ENCODE results near the gene CREBBP. TPM values are rescaled to one million over a fixed set of nuclear protein-coding genes. Genes with fewer than 3 reads are reported as not detected.

Gene CREBBP
- total RNA-seq, 1 donor from 2014 or later, result 59.2 TPM

GRCh38 chr16:3769942-3770341 lies 110.6 kb downstream of the CREBBP start:
- TF ChIP-seq CTCF (IDR thresholded peaks at IDR 0.05), result no peak
- Mint-ChIP-seq H3K9me3 (ENCODE audit: low read depth) (no peaks in the 10 kb centered on the region), H3K27me3 (ENCODE audit: low read depth) (no peaks in the 10 kb centered on the region), H3K27ac (ENCODE audit: unreplicated experiment) (no peak overlapping the region), H3K4me3 (ENCODE audit: unreplicated experiment) (no peak overlapping the region), H3K4me1 (ENCODE audit: low read depth) (peaks cover 37% of the 10 kb centered on the region), H3K36me3 (ENCODE audit: low read depth) (peaks cover 31% of the 10 kb centered on the region)
- DNase-seq (ENCODE audit: low spot score), result no peak

DNA sequence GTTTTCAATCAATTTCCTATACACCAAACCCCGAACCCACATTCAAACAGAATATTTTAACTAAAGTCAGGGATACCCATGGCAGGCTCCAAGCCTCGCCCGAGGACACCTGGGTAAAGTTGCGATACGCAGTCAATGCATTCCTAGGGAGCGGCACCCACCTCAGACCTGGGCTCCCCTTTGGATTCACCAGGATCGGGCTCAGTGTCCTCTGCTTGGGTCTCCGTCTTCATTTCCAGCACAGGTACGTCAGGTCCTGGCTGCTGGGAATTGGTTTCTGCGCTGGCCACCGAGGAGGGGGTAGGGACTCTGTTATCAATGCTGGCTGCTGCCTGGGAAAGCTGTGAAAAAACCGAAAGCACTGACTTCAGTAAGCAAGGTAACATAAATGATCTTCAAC lies 111.5 kb downstream of the CREBBP start:
- no peaks in the 10 kb centered on the region for H3K27me3 Mint-ChIP-seq (ENCODE audit: low read depth)
- H3K4me1 Mint-ChIP-seq (ENCODE audit: low read depth), result peaks cover 28% of the 10 kb centered on the region
- TF ChIP-seq CTCF (IDR thresholded peaks at IDR 0.05), result no peak
- no peak overlapping the region for H3K4me3 Mint-ChIP-seq (ENCODE audit: unreplicated experiment)
- H3K36me3 Mint-ChIP-seq (ENCODE audit: low read depth), result peaks cover 26% of the 10 kb centered on the region
- no peak overlapping the region for H3K27ac Mint-ChIP-seq (ENCODE audit: unreplicated experiment)
- no peaks in the 10 kb centered on the region for H3K9me3 Mint-ChIP-seq (ENCODE audit: low read depth)
- DNase-seq (ENCODE audit: low spot score), result no peak

- DNase-seq (ENCODE audit: low spot score), result no peak
- Mint-ChIP-seq H3K36me3 (ENCODE audit: low read depth) (peaks cover 26% of the 10 kb centered on the region), H3K4me3 (ENCODE audit: unreplicated experiment) (no peak overlapping the region), H3K4me1 (ENCODE audit: low read depth) (peaks cover 17% of the 10 kb centered on the region), H3K27ac (ENCODE audit: unreplicated experiment) (no peak overlapping the region), H3K27me3 (ENCODE audit: low read depth) (no peaks in the 10 kb centered on the region), H3K9me3 (ENCODE audit: low read depth) (no peaks in the 10 kb centered on the region)
- TF ChIP-seq CTCF (IDR thresholded peaks at IDR 0.05), result no peak
These were observed 113.1 kb downstream of the CREBBP start for GRCh38 chr16:3767333-3767986.

DNA sequence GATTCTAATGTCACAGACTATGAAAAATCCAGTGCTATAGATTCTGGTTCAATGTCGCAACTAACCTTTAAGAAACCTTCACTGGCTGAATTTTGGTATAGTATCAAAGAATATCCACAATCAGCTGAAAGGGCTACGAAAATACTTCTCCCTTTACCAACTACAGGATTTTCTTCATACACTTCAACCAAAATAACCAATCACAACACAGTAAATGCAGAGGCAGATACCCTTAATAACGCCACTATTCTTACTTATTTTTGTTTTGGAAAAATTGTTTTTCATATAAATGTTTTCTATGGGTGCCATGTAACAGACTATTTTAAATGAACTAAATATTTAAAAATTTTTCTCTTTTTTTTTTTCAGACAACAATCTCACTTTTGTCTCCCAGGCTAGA lies 114.3 kb downstream of the CREBBP start:
- Mint-ChIP-seq H3K9me3 (ENCODE audit: low read depth) (no peaks in the 10 kb centered on the region), H3K4me1 (ENCODE audit: low read depth) (peaks cover 5% of the 10 kb centered on the region), H3K4me3 (ENCODE audit: unreplicated experiment) (no peak overlapping the region), H3K27ac (ENCODE audit: unreplicated experiment) (no peak overlapping the region), H3K36me3 (ENCODE audit: low read depth) (peaks cover 34% of the 10 kb centered on the region), H3K27me3 (ENCODE audit: low read depth) (no peaks in the 10 kb centered on the region)
- no peak for DNase-seq (ENCODE audit: low spot score)
- TF ChIP-seq CTCF (IDR thresholded peaks at IDR 0.05), result no peak

- no peaks in the 10 kb centered on the region for H3K4me1 Mint-ChIP-seq (ENCODE audit: low read depth)
- no peaks in the 10 kb centered on the region for H3K9me3 Mint-ChIP-seq (ENCODE audit: low read depth)
- no peaks in the 10 kb centered on the region for H3K27me3 Mint-ChIP-seq (ENCODE audit: low read depth)
- no peak overlapping the region for H3K27ac Mint-ChIP-seq (ENCODE audit: unreplicated experiment)
- H3K4me3 Mint-ChIP-seq (ENCODE audit: unreplicated experiment), result no peak overlapping the region
- no peak for TF ChIP-seq CTCF (IDR thresholded peaks at IDR 0.05)
- no peak for DNase-seq (ENCODE audit: low spot score)
- H3K36me3 Mint-ChIP-seq (ENCODE audit: low read depth), result peaks cover 28% of the 10 kb centered on the region
These were observed 116.1 kb downstream of the CREBBP start for GRCh38 chr16:3764409-3764808.

Measured in chondrocyte (in vitro differentiated cells).